GM19025 (cell line): Measurements from ENCODE around the gene RAET1E.
A peak's percentile ranks its signal among the peaks of the same experiment; 100 is the strongest.
"Not testable (repeated sequence)": the region's sequence is repeated elsewhere in the genome, so short reads cannot be mapped to it uniquely, and the experiment has no call there.

Source experiments
- ATAC-seq: cut with Tn5 transposase; IDR thresholded peaks from one replicate; pipeline ENCODE4 v1.9.1; 2021; ENCODE audit warnings: mild to moderate bottlenecking, low read depth, moderate library complexity; ENCODE audit not compliant: unreplicated experiment

RAET1E gene

GRCh38 chr6:149864578-149865535 is 33.1 kb downstream of the RAET1E start:
- ATAC-seq: no peak

- peak; percentile 75 for ATAC-seq
These were observed 34.0 kb downstream of the RAET1E start, which contains the start of gene LRP11 for GRCh38 chr6:149863698-149864577. Gene LRP11, minus strand, starts transcription at chr6:149864359. Its CDS starts 339 bp downstream, at chr6:149864020.

GRCh38 chr6:149862922-149863697 is 34.8 kb downstream of the RAET1E start:
- peak; percentile 9 for ATAC-seq

- not testable (repeated sequence) for ATAC-seq
These were observed 35.5 kb downstream of the RAET1E start for GRCh38 chr6:149862424-149862738.

GRCh38 chr6:149861603-149862423 is 36.1 kb downstream of the RAET1E start:
- no peak for ATAC-seq

- no peak for ATAC-seq
These were observed 36.9 kb downstream of the RAET1E start for GRCh38 chr6:149860834-149861602.

- ATAC-seq: no peak
These were observed 37.4 kb downstream of the RAET1E start for GRCh38 chr6:149860513-149860833.

GRCh38 chr6:149859938-149860337 is 38.0 kb downstream of the RAET1E start:
- no peak for ATAC-seq

GRCh38 chr6:149859368-149859767 is 38.5 kb downstream of the RAET1E start:
- ATAC-seq: no peak

- ATAC-seq: no peak
These were observed 40.4 kb downstream of the RAET1E start for GRCh38 chr6:149857541-149857940.

GRCh38 chr6:149856256-149856994 is 41.5 kb downstream of the RAET1E start:
- ATAC-seq: no peak

- ATAC-seq: no peak
These were observed 42.2 kb downstream of the RAET1E start for GRCh38 chr6:149855741-149856140.

- ATAC-seq: no peak
These were observed 42.8 kb downstream of the RAET1E start for GRCh38 chr6:149855040-149855654.

- no peak for ATAC-seq
These were observed 43.4 kb downstream of the RAET1E start for GRCh38 chr6:149854532-149854931.

- ATAC-seq: not testable (repeated sequence)
These were observed 43.9 kb downstream of the RAET1E start for GRCh38 chr6:149854017-149854416.

GRCh38 chr6:149852881-149853280 is 45.0 kb downstream of the RAET1E start:
- ATAC-seq: no peak

- ATAC-seq: no peak
These were observed 45.7 kb downstream of the RAET1E start for GRCh38 chr6:149852180-149852579.
